SK-N-SH treated with all-trans-retinoic acid at 6 μM for 48 hours (cell line): ENCODE measurements around the gene MIGA1.

Experiments
- ATAC-seq: fragments of 200-7000 bp; cut with Tn5 transposase; 3 replicates; pipeline ENCODE4 v1.9.1; 2020; ENCODE audit warnings: mild to moderate bottlenecking, moderate library complexity
- ARNTL ChIP-seq: fragments of 450-650 bp; formaldehyde crosslinking; IDR thresholded peaks from 2 replicates; pipeline ENCODE4 v1.5.0; 2020; ENCODE audit warnings: low read depth, mild to moderate bottlenecking, moderate library complexity, borderline replicate concordance
- BACH2 ChIP-seq: fragments of 250-450 bp; sonication (Bioruptor Pico); IDR thresholded peaks from 2 replicates; pipeline ENCODE4 v1.9.0; 2021; ENCODE audit warnings: mild to moderate bottlenecking, borderline replicate concordance
- CREB5 ChIP-seq: fragments of 250-450 bp; sonication (Bioruptor Pico); IDR thresholded peaks from 2 replicates; pipeline ENCODE4 v1.5.1; 2020; ENCODE audit warnings: low read depth, mild to moderate bottlenecking, moderate library complexity
- CSDC2 ChIP-seq: fragments of 250-450 bp; sonication (Bioruptor Pico); IDR thresholded peaks from 2 replicates; pipeline ENCODE4 v1.5.0; 2020; ENCODE audit warnings: mild to moderate bottlenecking, moderate library complexity
- ESRRG ChIP-seq: fragments of 250-450 bp; sonication (Bioruptor Pico); IDR thresholded peaks from 2 replicates; pipeline ENCODE4 v1.6.1; 2021; ENCODE audit warnings: mild to moderate bottlenecking
- GLIS3 ChIP-seq: fragments of 250-450 bp; sonication (Bioruptor Pico); IDR thresholded peaks from 2 replicates; pipeline ENCODE4 v1.5.0; 2020; ENCODE audit warnings: mild to moderate bottlenecking, moderate library complexity
- ISL1 ChIP-seq: fragments of 250-450 bp; sonication (Bioruptor Pico); IDR thresholded peaks from 2 replicates; pipeline ENCODE4 v2.1.2; 2022; ENCODE audit warnings: mild to moderate bottlenecking, moderate library complexity
- OSR1 ChIP-seq: fragments of 250-450 bp; sonication (Bioruptor Pico); IDR thresholded peaks from 2 replicates; pipeline ENCODE4 v1.8.0; 2022; ENCODE audit warnings: moderate library complexity, mild to moderate bottlenecking, inconsistent platforms
- PPARA ChIP-seq: fragments of 250-450 bp; sonication (Bioruptor Pico); IDR thresholded peaks from 2 replicates; pipeline ENCODE4 v1.5.0; 2020; ENCODE audit warnings: mild to moderate bottlenecking, borderline replicate concordance
- RARB ChIP-seq: fragments of 250-450 bp; sonication (Bioruptor Pico); IDR thresholded peaks from 2 replicates; pipeline ENCODE4 v1.8.0; 2021; ENCODE audit warnings: mild to moderate bottlenecking, moderate library complexity
- SNAI2 ChIP-seq: fragments of 250-450 bp; sonication (Bioruptor Pico); IDR thresholded peaks from 2 replicates; pipeline ENCODE4 v1.5.0; 2020; ENCODE audit warnings: mild to moderate bottlenecking, moderate library complexity
- TCF4 ChIP-seq: fragments of 250-450 bp; sonication (Bioruptor Pico); IDR thresholded peaks from 2 replicates; pipeline ENCODE4 v1.8.0; 2021; ENCODE audit warnings: mild to moderate bottlenecking, moderate library complexity, borderline replicate concordance
- TOX ChIP-seq: fragments of 250-450 bp; sonication (Bioruptor Pico); IDR thresholded peaks from 2 replicates; pipeline ENCODE4 v1.8.0; 2021; ENCODE audit warnings: mild to moderate bottlenecking, moderate library complexity, borderline replicate concordance
- TSHZ2 ChIP-seq: fragments of 250-450 bp; sonication (Bioruptor Pico); IDR thresholded peaks from 2 replicates; pipeline ENCODE4 v1.5.0; 2020; ENCODE audit warnings: mild to moderate bottlenecking, moderate library complexity
- ZC3H10 ChIP-seq: fragments of 250-450 bp; sonication (Bioruptor Pico); IDR thresholded peaks from 2 replicates; pipeline ENCODE4 v1.5.1; 2021; ENCODE audit warnings: mild to moderate bottlenecking, moderate library complexity
- ZFP3 ChIP-seq: fragments of 250-450 bp; sonication (Bioruptor Pico); IDR thresholded peaks from 2 replicates; pipeline ENCODE4 v1.5.0; 2020; ENCODE audit warnings: mild to moderate bottlenecking, moderate library complexity
- ZFP30 ChIP-seq: fragments of 450-650 bp; formaldehyde crosslinking; IDR thresholded peaks from 2 replicates; pipeline ENCODE4 v1.5.0; 2022; ENCODE audit warnings: mild to moderate bottlenecking, moderate library complexity
- ZNF565 ChIP-seq: fragments of 450-650 bp; formaldehyde crosslinking; conservative IDR thresholded peaks from 2 replicates; pipeline ENCODE4 v1.5.0; 2020; ENCODE audit warnings: low read depth, mild to moderate bottlenecking, moderate library complexity
- ZNF70 ChIP-seq: fragments of 450-650 bp; formaldehyde crosslinking; IDR thresholded peaks from 2 replicates; pipeline ENCODE4 v1.5.0; 2020; ENCODE audit warnings: mild to moderate bottlenecking, moderate library complexity
- ZNF8 ChIP-seq: fragments of 450-650 bp; formaldehyde crosslinking; IDR thresholded peaks from 2 replicates; pipeline ENCODE4 v1.5.0; 2020; ENCODE audit warnings: mild to moderate bottlenecking, moderate library complexity
- TF ChIP-seq, protein P1 (sequence below): fragments of 250-450 bp; sonication (Bioruptor Pico); IDR thresholded peaks from 2 replicates; pipeline ENCODE4 v1.5.1; 2021; ENCODE audit warnings: mild to moderate bottlenecking, moderate library complexity
- TF ChIP-seq, protein P2 (sequence below): fragments of 250-450 bp; sonication (Bioruptor Pico); IDR thresholded peaks from 2 replicates; pipeline ENCODE4 v1.8.0; 2020; ENCODE audit warnings: mild to moderate bottlenecking, moderate library complexity, borderline replicate concordance

MIGA1 gene

GRCh38 chr1:77857552-77857951 is 78.1 kb downstream of the MIGA1 start:
- TF ChIP-seq GLIS3 (CRISPR knock-in tag): no peak
- TF ChIP-seq TOX: no peak
- TF ChIP-seq ZNF565: no peak
- TF ChIP-seq ZNF8 (CRISPR knock-in tag): no peak
- no peak for TF ChIP-seq ESRRG
- TF ChIP-seq, protein P1, sequence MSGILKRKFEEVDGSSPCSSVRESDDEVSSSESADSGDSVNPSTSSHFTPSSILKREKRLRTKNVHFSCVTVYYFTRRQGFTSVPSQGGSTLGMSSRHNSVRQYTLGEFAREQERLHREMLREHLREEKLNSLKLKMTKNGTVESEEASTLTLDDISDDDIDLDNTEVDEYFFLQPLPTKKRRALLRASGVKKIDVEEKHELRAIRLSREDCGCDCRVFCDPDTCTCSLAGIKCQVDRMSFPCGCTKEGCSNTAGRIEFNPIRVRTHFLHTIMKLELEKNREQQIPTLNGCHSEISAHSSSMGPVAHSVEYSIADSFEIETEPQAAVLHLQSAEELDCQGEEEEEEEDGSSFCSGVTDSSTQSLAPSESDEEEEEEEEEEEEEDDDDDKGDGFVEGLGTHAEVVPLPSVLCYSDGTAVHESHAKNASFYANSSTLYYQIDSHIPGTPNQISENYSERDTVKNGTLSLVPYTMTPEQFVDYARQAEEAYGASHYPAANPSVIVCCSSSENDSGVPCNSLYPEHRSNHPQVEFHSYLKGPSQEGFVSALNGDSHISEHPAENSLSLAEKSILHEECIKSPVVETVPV (CRISPR knock-in tag): no peak
- TF ChIP-seq TSHZ2 (CRISPR knock-in tag): no peak
- TF ChIP-seq ZC3H10: no peak
- no peak for TF ChIP-seq CREB5 (CRISPR knock-in tag)
- TF ChIP-seq PPARA (CRISPR knock-in tag): no peak
- TF ChIP-seq ISL1 (CRISPR knock-in tag): no peak
- no peak for TF ChIP-seq TCF4 (CRISPR knock-in tag)
- no peak for TF ChIP-seq CSDC2 (CRISPR knock-in tag)
- TF ChIP-seq ZFP30 (CRISPR knock-in tag): no peak
- no peak for TF ChIP-seq ARNTL (CRISPR knock-in tag)
- no peak for TF ChIP-seq ZFP3 (CRISPR knock-in tag)
- no peak for TF ChIP-seq ZNF70 (CRISPR knock-in tag)
- TF ChIP-seq OSR1: no peak
- ATAC-seq: no peak

- ATAC-seq: no peak
- TF ChIP-seq ZFP30 (CRISPR knock-in tag): no peak
- no peak for TF ChIP-seq ZNF70 (CRISPR knock-in tag)
- TF ChIP-seq ISL1 (CRISPR knock-in tag): no peak
- no peak for TF ChIP-seq GLIS3 (CRISPR knock-in tag)
- TF ChIP-seq ZFP3 (CRISPR knock-in tag): no peak
- no peak for TF ChIP-seq BACH2 (CRISPR knock-in tag)
- TF ChIP-seq ZNF8 (CRISPR knock-in tag): no peak
- no peak for TF ChIP-seq OSR1
- TF ChIP-seq ZNF565: no peak
- TF ChIP-seq CREB5 (CRISPR knock-in tag): no peak
- TF ChIP-seq TOX: no peak
- TF ChIP-seq RARB: no peak
- TF ChIP-seq ZC3H10: no peak
- TF ChIP-seq SNAI2: no peak
- TF ChIP-seq PPARA (CRISPR knock-in tag): no peak
- TF ChIP-seq, protein P1 (CRISPR knock-in tag): no peak
- TF ChIP-seq CSDC2 (CRISPR knock-in tag): no peak
- no peak for TF ChIP-seq ESRRG
- TF ChIP-seq, protein P2, sequence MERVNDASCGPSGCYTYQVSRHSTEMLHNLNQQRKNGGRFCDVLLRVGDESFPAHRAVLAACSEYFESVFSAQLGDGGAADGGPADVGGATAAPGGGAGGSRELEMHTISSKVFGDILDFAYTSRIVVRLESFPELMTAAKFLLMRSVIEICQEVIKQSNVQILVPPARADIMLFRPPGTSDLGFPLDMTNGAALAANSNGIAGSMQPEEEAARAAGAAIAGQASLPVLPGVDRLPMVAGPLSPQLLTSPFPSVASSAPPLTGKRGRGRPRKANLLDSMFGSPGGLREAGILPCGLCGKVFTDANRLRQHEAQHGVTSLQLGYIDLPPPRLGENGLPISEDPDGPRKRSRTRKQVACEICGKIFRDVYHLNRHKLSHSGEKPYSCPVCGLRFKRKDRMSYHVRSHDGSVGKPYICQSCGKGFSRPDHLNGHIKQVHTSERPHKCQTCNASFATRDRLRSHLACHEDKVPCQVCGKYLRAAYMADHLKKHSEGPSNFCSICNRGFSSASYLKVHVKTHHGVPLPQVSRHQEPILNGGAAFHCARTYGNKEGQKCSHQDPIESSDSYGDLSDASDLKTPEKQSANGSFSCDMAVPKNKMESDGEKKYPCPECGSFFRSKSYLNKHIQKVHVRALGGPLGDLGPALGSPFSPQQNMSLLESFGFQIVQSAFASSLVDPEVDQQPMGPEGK: no peak
- TF ChIP-seq, all 23 proteins: peak for 0
These were observed 79.3 kb downstream of the MIGA1 start for GRCh38 chr1:77858725-77859124.
